Measurements from ENCODE around the gene ENAH. TPM values are rescaled to one million over a fixed set of nuclear protein-coding genes. Genes with fewer than 3 reads are reported as not detected.

The ENAH gene
- total RNA-seq, 1 donor from 2014 or later: 749 TPM

- Mint-ChIP-seq H3K27ac (ENCODE audit: unreplicated experiment) (no peak overlapping the region), H3K4me3 (ENCODE audit: unreplicated experiment) (no peak overlapping the region), H3K27me3 (ENCODE audit: low read depth, unreplicated experiment) (peaks cover 2% of the 10 kb centered on the region), H3K9me3 (ENCODE audit: unreplicated experiment) (no peaks in the 10 kb centered on the region), H3K4me1 (ENCODE audit: low read depth, unreplicated experiment) (peaks cover 22% of the 10 kb centered on the region), H3K36me3 (ENCODE audit: low read depth, unreplicated experiment) (peaks cover 2% of the 10 kb centered on the region)
- H3K27me3 ChIP-seq (ENCODE audit: insufficient read depth, low read length): no peaks in the 10 kb centered on the region
- H3K4me2 ChIP-seq (ENCODE audit: low read length): peak overlapping the region; percentile 30
- H3K9ac ChIP-seq (ENCODE audit: low read length): no peak overlapping the region
- peaks cover 21% of the 10 kb centered on the region for H3K4me1 ChIP-seq (ENCODE audit: insufficient read depth, low read length)
- H4K20me1 ChIP-seq (ENCODE audit: insufficient read depth, low read length): no peaks in the 10 kb centered on the region
- no peaks in the 10 kb centered on the region for H3K36me3 ChIP-seq (ENCODE audit: insufficient read depth, low read length)
- H3K4me3 ChIP-seq (ENCODE audit: insufficient read depth, low read depth, low read length): no peak overlapping the region
- H2AFZ ChIP-seq (ENCODE audit: low read depth, low read length): peak overlapping the region; percentile 68
- FAIRE-seq (no peak), DNase-seq (ENCODE audit: low read depth) (no peak)
- TF ChIP-seq CTCF (IDR thresholded peaks at IDR 0.05; ENCODE audit: insufficient read depth, low read depth, low read length): no peak
- no peak for TF ChIP-seq EZH2 (IDR thresholded peaks at IDR 0.05; ENCODE audit: insufficient read depth, low read length)
- H3K79me2 ChIP-seq (ENCODE audit: insufficient read depth, low read length): no peaks in the 10 kb centered on the region
- no peaks in the 10 kb centered on the region for H3K9me3 ChIP-seq (ENCODE audit: insufficient read depth, low read depth, low read length)
- no peak overlapping the region for H3K27ac ChIP-seq (ENCODE audit: low read depth, low read length)
Observed at GRCh38 chr1:225467193-225468020, 185.5 kb downstream of the ENAH start.

GRCh38 chr1:225466848-225467192 is 186.1 kb downstream of the ENAH start:
- H4K20me1 ChIP-seq (ENCODE audit: insufficient read depth, low read length): no peaks in the 10 kb centered on the region
- DNase-seq (ENCODE audit: low read depth) (no peak), FAIRE-seq (no peak)
- H3K79me2 ChIP-seq (ENCODE audit: insufficient read depth, low read length): no peaks in the 10 kb centered on the region
- H3K27me3 ChIP-seq (ENCODE audit: insufficient read depth, low read length): no peaks in the 10 kb centered on the region
- Mint-ChIP-seq H3K36me3 (ENCODE audit: low read depth, unreplicated experiment) (peaks cover 2% of the 10 kb centered on the region), H3K27me3 (ENCODE audit: low read depth, unreplicated experiment) (peaks cover 5% of the 10 kb centered on the region), H3K4me3 (ENCODE audit: unreplicated experiment) (no peak overlapping the region), H3K9me3 (ENCODE audit: unreplicated experiment) (no peaks in the 10 kb centered on the region), H3K4me1 (ENCODE audit: low read depth, unreplicated experiment) (peaks cover 22% of the 10 kb centered on the region), H3K27ac (ENCODE audit: unreplicated experiment) (no peak overlapping the region)
- no peak overlapping the region for H3K27ac ChIP-seq (ENCODE audit: low read depth, low read length)
- H3K4me2 ChIP-seq (ENCODE audit: low read length): no peak overlapping the region
- H3K4me1 ChIP-seq (ENCODE audit: insufficient read depth, low read length): peaks cover 21% of the 10 kb centered on the region
- no peaks in the 10 kb centered on the region for H3K36me3 ChIP-seq (ENCODE audit: insufficient read depth, low read length)
- no peaks in the 10 kb centered on the region for H3K9me3 ChIP-seq (ENCODE audit: insufficient read depth, low read depth, low read length)
- no peak overlapping the region for H2AFZ ChIP-seq (ENCODE audit: low read depth, low read length)
- no peak overlapping the region for H3K4me3 ChIP-seq (ENCODE audit: insufficient read depth, low read depth, low read length)
- TF ChIP-seq CTCF (IDR thresholded peaks at IDR 0.05; ENCODE audit: insufficient read depth, low read depth, low read length): no peak
- no peak for TF ChIP-seq EZH2 (IDR thresholded peaks at IDR 0.05; ENCODE audit: insufficient read depth, low read length)
- H3K9ac ChIP-seq (ENCODE audit: low read length): no peak overlapping the region
